Measurements from ENCODE around the gene BTBD9.

DNA sequence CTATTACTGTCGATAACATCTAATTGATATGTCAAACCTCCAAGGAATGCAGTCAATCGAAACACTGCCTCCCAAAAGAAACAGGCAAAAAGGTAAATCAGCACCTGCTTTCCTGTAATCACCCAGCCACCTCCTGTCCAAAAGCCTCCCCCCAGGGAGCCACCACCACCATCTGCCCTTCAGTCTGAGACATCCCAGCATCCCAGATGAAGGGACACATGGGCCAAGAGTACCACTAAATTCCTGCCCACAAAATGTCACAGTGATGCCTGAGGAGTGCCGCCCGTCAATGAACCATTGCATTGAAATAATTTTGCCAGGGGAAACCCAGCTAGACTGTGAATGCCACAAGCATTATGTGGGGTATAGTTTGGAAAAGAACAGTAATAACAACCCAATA, 418.5 kb downstream of the BTBD9 start:
- TF ChIP-seq CTCF (IDR thresholded peaks at IDR 0.05) (no peak), EZH2 (IDR thresholded peaks at IDR 0.05; ENCODE audit: borderline replicate concordance, insufficient read depth, low read depth, low read length, poor library complexity, severe bottlenecking) (no peak)

All from B cell (primary cell).